ENCODE measurements around the gene RIC8A. TPM values are rescaled to one million over a fixed set of nuclear protein-coding genes. Genes with fewer than 3 reads are reported as not detected.

Gene RIC8A
- total RNA-seq, 1 donor from 2014 or later, result 85.2 TPM

GRCh38 chr11:252666-253065 is 45.2 kb downstream of the RIC8A start:
- Mint-ChIP-seq H3K27ac (no peak overlapping the region), H3K9me3 (no peaks in the 10 kb centered on the region), H3K4me3 (no peak overlapping the region), H3K4me1 (no peaks in the 10 kb centered on the region), H3K27me3 (ENCODE audit: low read depth) (no peaks in the 10 kb centered on the region), H3K36me3 (peaks cover 31% of the 10 kb centered on the region)
- TF ChIP-seq CTCF (IDR thresholded peaks at IDR 0.05; ENCODE audit: unreplicated experiment), result no peak
- DNase-seq (ENCODE audit: low spot score in 2 of 2, unreplicated experiment in 2 of 2), result no peak

GRCh38 chr11:253160-253885 is 45.8 kb downstream of the RIC8A start:
- Mint-ChIP-seq H3K9me3 (no peaks in the 10 kb centered on the region), H3K4me1 (no peaks in the 10 kb centered on the region), H3K27me3 (ENCODE audit: low read depth) (no peaks in the 10 kb centered on the region), H3K27ac (no peak overlapping the region), H3K4me3 (no peak overlapping the region), H3K36me3 (peaks cover 26% of the 10 kb centered on the region)
- no peak for TF ChIP-seq CTCF (IDR thresholded peaks at IDR 0.05; ENCODE audit: unreplicated experiment)
- no peak for DNase-seq (ENCODE audit: low spot score in 2 of 2, unreplicated experiment in 2 of 2)

- no peak overlapping the region for H3K4me3 Mint-ChIP-seq
- peaks cover 26% of the 10 kb centered on the region for H3K36me3 Mint-ChIP-seq
- no peaks in the 10 kb centered on the region for H3K27me3 Mint-ChIP-seq (ENCODE audit: low read depth)
- no peaks in the 10 kb centered on the region for H3K4me1 Mint-ChIP-seq
- no peak overlapping the region for H3K27ac Mint-ChIP-seq
- H3K9me3 Mint-ChIP-seq, result no peaks in the 10 kb centered on the region
- no peak for TF ChIP-seq CTCF (IDR thresholded peaks at IDR 0.05; ENCODE audit: unreplicated experiment)
- DNase-seq (ENCODE audit: low spot score in 2 of 2, unreplicated experiment in 2 of 2), result no peak
Observed at GRCh38 chr11:253886-254270, 46.4 kb downstream of the RIC8A start.

- H3K9me3 Mint-ChIP-seq, result no peaks in the 10 kb centered on the region
- H3K4me3 Mint-ChIP-seq, result no peak overlapping the region
- DNase-seq (ENCODE audit: low spot score in 2 of 2, unreplicated experiment in 2 of 2), result no peak
- no peaks in the 10 kb centered on the region for H3K4me1 Mint-ChIP-seq
- H3K36me3 Mint-ChIP-seq, result peaks cover 22% of the 10 kb centered on the region
- no peak for TF ChIP-seq CTCF (IDR thresholded peaks at IDR 0.05; ENCODE audit: unreplicated experiment)
- H3K27ac Mint-ChIP-seq, result no peak overlapping the region
- peaks cover 1% of the 10 kb centered on the region for H3K27me3 Mint-ChIP-seq (ENCODE audit: low read depth)
Observed at GRCh38 chr11:255176-255575, 47.7 kb downstream of the RIC8A start.

GRCh38 chr11:255816-256215 is 48.3 kb downstream of the RIC8A start:
- Mint-ChIP-seq H3K27ac (no peak overlapping the region), H3K36me3 (peaks cover 18% of the 10 kb centered on the region), H3K9me3 (no peaks in the 10 kb centered on the region), H3K4me1 (no peaks in the 10 kb centered on the region), H3K27me3 (ENCODE audit: low read depth) (peaks cover 1% of the 10 kb centered on the region), H3K4me3 (no peak overlapping the region)
- TF ChIP-seq CTCF (IDR thresholded peaks at IDR 0.05; ENCODE audit: unreplicated experiment), result no peak
- DNase-seq (ENCODE audit: low spot score in 2 of 2, unreplicated experiment in 2 of 2), result no peak
